ENCODE data around the gene NUTM1. TPM values are rescaled to one million over a fixed set of nuclear protein-coding genes. Genes with fewer than 3 reads are reported as not detected.

The NUTM1 gene
- total and polyA plus RNA-seq, 8 donors = 0.15 TPM; not detected in 7

- H3K36me3 ChIP-seq = no peaks in the 10 kb centered on the region
- 89 to 98% (median 97%) methylated on average over 10 of the region's 10 CpGs for WGBS, 5 donors
Measured at GRCh38 chr15:34323217-34323616, 19.9 kb upstream of the NUTM1 start.

GRCh38 chr15:34324933-34325332 is 18.2 kb upstream of the NUTM1 start:
- no peak for TF ChIP-seq POLR2A (IDR thresholded peaks at IDR 0.05)
- TF ChIP-seq CTCF (IDR thresholded peaks at IDR 0.05) = no peak
- TF ChIP-seq POLR2AphosphoS5 (IDR thresholded peaks at IDR 0.05) = no peak
- TF ChIP-seq EP300 (IDR thresholded peaks at IDR 0.05) = no peak
- H3K9me3 ChIP-seq = no peaks in the 10 kb centered on the region
- WGBS, 5 donors = 79 to 97% (median 95%) methylated on average over 1 of the region's 1 CpG
- H3K27me3 ChIP-seq = no peaks in the 10 kb centered on the region
- H3K4me3 ChIP-seq = no peak overlapping the region
- H3K4me1 ChIP-seq = no peaks in the 10 kb centered on the region
- no peak for DNase-seq
- no peak overlapping the region for H3K27ac ChIP-seq
- intact Hi-C loops (cut with DNase I; ENCODE audit: low total_unique reads) = no loop called here
- no peaks in the 10 kb centered on the region for H3K36me3 ChIP-seq

More at GRCh38 chr15:34323217-34323616, 19.9 kb upstream of the NUTM1 start:
- H3K27ac ChIP-seq = no peak overlapping the region
- intact Hi-C loops (cut with DNase I; ENCODE audit: low total_unique reads) = no loop called here
- H3K4me3 ChIP-seq = no peak overlapping the region
- peaks cover 0 to 10% (median 6%) of the 10 kb centered on the region in 4 donors for H3K4me1 ChIP-seq
- no peak for DNase-seq
- H3K9me3 ChIP-seq = no peaks in the 10 kb centered on the region
- TF ChIP-seq POLR2AphosphoS5 (IDR thresholded peaks at IDR 0.05) (no peak), POLR2A (IDR thresholded peaks at IDR 0.05) (no peak), EP300 (IDR thresholded peaks at IDR 0.05) (no peak), CTCF (IDR thresholded peaks at IDR 0.05) (no peak)
- no peaks in the 10 kb centered on the region for H3K27me3 ChIP-seq

- no peaks in the 10 kb centered on the region for H3K27me3 ChIP-seq
- no peaks in the 10 kb centered on the region for H3K36me3 ChIP-seq
- H3K27ac ChIP-seq = no peak overlapping the region
- H3K4me3 ChIP-seq = no peak overlapping the region
- intact Hi-C loops (cut with DNase I; ENCODE audit: low total_unique reads) = no loop called here
- H3K4me1 ChIP-seq = no peaks in the 10 kb centered on the region
- TF ChIP-seq POLR2AphosphoS5 (IDR thresholded peaks at IDR 0.05) = no peak
- TF ChIP-seq CTCF (IDR thresholded peaks at IDR 0.05) = no peak
- TF ChIP-seq POLR2A (IDR thresholded peaks at IDR 0.05) = no peak
- TF ChIP-seq EP300 (IDR thresholded peaks at IDR 0.05) = no peak
- H3K9me3 ChIP-seq = no peaks in the 10 kb centered on the region
- no peak for DNase-seq
Measured at GRCh38 chr15:34325368-34325767, 17.7 kb upstream of the NUTM1 start.

- peaks cover 0 to 6% (median 0%) of the 10 kb centered on the region in 4 donors for H3K4me1 ChIP-seq
- peak overlapping the region in 1 of 5 donors; percentile 61 for H3K27ac ChIP-seq
- peaks cover 0 to 6% (median 0%) of the 10 kb centered on the region in 4 donors for H3K36me3 ChIP-seq
- no peaks in the 10 kb centered on the region for H3K27me3 ChIP-seq
- no peak for DNase-seq
- no peak overlapping the region for H3K4me3 ChIP-seq
- intact Hi-C loops (cut with DNase I; ENCODE audit: low total_unique reads) = no loop called here
- no peaks in the 10 kb centered on the region for H3K9me3 ChIP-seq
- TF ChIP-seq POLR2A (IDR thresholded peaks at IDR 0.05) (no peak), CTCF (IDR thresholded peaks at IDR 0.05) (no peak), POLR2AphosphoS5 (IDR thresholded peaks at IDR 0.05) (no peak), EP300 (IDR thresholded peaks at IDR 0.05) (no peak)
- whole genome bisulfite sequencing, 5 donors = 72 to 84% (median 80%) methylated on average over 4 of the region's 4 CpGs
Measured at GRCh38 chr15:34327906-34328305, 15.2 kb upstream of the NUTM1 start.
